ENCODE measurements around the gene C11orf42.

The C11orf42 gene

DNA sequence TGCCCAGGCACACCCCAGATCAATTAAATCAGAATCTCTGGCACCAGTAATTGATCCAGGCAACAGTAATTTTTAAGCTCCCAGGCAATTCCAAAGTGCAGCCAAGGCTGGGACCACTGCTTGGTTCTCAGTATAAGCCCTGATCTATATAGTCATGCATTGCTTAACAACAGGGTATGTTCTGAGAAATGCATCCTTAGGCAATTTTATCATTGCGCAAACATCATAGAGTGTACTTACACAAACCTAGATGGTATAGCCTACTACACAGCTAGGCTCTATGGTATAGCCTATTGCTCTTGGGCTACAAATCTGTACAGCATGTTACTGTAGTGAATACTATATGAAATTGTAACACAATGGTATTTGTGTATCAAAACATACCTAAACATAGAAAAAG, 651 bp upstream of the C11orf42 start:
- no peaks in the 10 kb centered on the region for H3K9me3 ChIP-seq (ENCODE audit: insufficient read depth, low read length, severe bottlenecking)
- no peak overlapping the region for H3K27ac ChIP-seq (ENCODE audit: low read length)
- ATAC-seq (ENCODE audit: insufficient read depth, low read depth), result no peak
- no peak for TF ChIP-seq EZH2 (IDR thresholded peaks at IDR 0.05; ENCODE audit: borderline replicate concordance, low read depth, low read length, severe bottlenecking)
- TF ChIP-seq, protein P1, sequence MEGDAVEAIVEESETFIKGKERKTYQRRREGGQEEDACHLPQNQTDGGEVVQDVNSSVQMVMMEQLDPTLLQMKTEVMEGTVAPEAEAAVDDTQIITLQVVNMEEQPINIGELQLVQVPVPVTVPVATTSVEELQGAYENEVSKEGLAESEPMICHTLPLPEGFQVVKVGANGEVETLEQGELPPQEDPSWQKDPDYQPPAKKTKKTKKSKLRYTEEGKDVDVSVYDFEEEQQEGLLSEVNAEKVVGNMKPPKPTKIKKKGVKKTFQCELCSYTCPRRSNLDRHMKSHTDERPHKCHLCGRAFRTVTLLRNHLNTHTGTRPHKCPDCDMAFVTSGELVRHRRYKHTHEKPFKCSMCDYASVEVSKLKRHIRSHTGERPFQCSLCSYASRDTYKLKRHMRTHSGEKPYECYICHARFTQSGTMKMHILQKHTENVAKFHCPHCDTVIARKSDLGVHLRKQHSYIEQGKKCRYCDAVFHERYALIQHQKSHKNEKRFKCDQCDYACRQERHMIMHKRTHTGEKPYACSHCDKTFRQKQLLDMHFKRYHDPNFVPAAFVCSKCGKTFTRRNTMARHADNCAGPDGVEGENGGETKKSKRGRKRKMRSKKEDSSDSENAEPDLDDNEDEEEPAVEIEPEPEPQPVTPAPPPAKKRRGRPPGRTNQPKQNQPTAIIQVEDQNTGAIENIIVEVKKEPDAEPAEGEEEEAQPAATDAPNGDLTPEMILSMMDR (IDR thresholded peaks at IDR 0.05; ENCODE audit: borderline replicate concordance, extremely low read depth, low read length, poor library complexity, severe bottlenecking), result no peak
- H3K36me3 ChIP-seq (ENCODE audit: insufficient read depth, low read length), result peaks cover 12% of the 10 kb centered on the region; the same call in 1 of the 2 replicates
- H3K79me2 ChIP-seq (ENCODE audit: insufficient read depth, low read length), result no peaks in the 10 kb centered on the region
- H2AFZ ChIP-seq (ENCODE audit: low read depth, low read length), result no peak overlapping the region
- no peak overlapping the region for H3K9ac ChIP-seq (ENCODE audit: low read depth, low read length)
- DNase-seq, result no peak
- no peak overlapping the region for H3K4me3 ChIP-seq (ENCODE audit: low read depth in 1 of 2, low read length in 2 of 2)
- no peaks in the 10 kb centered on the region for H3K4me1 ChIP-seq (ENCODE audit: insufficient read depth, low read length)
- H3K4me2 ChIP-seq (ENCODE audit: insufficient read depth, low read length), result no peak overlapping the region
- no peaks in the 10 kb centered on the region for H3K27me3 ChIP-seq (ENCODE audit: insufficient read depth, low read length, poor library complexity)
- 0 out of 2 replicates have a peak, but pooled peaks cover 3% of the 10 kb centered on the region for H4K20me1 ChIP-seq (ENCODE audit: insufficient read depth, low read length)

DNA sequence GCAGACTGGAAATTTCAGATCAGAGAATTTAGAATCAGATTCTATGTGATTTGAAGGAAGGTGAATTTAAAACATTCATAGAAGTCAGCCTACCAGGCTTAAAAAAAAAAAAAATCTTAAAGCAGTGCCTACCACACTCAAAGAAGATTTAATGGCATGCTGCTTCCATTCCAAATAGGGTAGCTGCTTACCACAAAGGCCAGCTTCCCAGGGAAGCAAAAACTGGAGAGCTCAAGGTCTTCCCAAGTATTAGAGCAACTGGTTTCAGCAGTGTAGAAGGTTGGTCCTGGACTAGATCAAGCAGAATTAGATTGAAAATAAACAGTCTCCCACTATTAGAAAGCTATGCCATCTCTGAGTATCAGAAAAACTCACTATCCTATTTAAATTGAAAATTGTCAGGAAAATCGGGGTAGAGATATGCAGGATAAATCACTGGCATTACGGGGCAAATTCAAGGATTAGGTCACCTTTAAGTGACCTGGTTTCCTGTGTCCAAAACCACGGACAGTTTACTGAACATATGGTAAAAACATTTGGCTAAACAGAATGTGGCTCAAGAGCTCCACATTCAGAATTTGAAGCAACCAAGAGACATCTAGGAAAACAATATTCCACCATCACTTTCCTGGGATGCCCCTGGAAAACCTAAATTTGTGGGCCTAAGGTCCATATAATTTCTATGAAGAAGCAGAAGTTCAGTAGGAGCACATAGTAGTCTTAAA, 1.3 kb downstream of the C11orf42 start:
- no peak for DNase-seq
- no peak for ATAC-seq (ENCODE audit: insufficient read depth, low read depth)

DNA sequence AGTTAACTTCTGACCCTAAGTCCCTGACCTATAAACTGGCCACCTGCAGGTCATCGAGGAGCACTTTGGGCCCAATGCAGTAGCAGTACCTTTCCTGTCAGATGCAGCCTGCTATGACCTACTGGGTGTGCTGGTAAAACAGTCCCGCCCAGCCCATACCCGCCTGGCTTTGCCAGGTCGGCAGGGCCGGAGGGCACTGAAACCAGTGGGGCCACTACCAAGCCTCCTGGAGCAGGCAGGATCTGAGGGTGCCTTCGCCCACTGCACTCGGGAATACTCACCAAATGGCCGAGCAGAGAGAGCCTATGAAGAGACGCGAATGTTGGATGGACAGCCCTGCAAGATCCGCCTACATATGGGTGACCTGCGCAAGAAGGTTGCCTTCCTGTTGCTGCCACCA, 4.4 kb downstream of the C11orf42 start:
- Histone ChIP-seq H3K4me1 (ENCODE audit: insufficient read depth, low read length) (no peaks in the 10 kb centered on the region), H4K20me1 (ENCODE audit: insufficient read depth, low read length) (0 out of 2 replicates have a peak, but pooled peaks cover 3% of the 10 kb centered on the region), H2AFZ (ENCODE audit: low read depth, low read length) (no peak overlapping the region), H3K27ac (ENCODE audit: low read length) (no peak overlapping the region), H3K4me3 (ENCODE audit: low read depth in 1 of 2, low read length in 2 of 2) (no peak overlapping the region), H3K9ac (ENCODE audit: low read depth, low read length) (no peak overlapping the region), H3K27me3 (ENCODE audit: insufficient read depth, low read length, poor library complexity) (no peaks in the 10 kb centered on the region), H3K9me3 (ENCODE audit: insufficient read depth, low read length, severe bottlenecking) (no peaks in the 10 kb centered on the region), H3K36me3 (ENCODE audit: insufficient read depth, low read length) (peaks cover 47% of the 10 kb centered on the region), H3K4me2 (ENCODE audit: insufficient read depth, low read length) (no peak overlapping the region), H3K79me2 (ENCODE audit: insufficient read depth, low read length) (no peaks in the 10 kb centered on the region)
- TF ChIP-seq, protein P1 (IDR thresholded peaks at IDR 0.05; ENCODE audit: borderline replicate concordance, extremely low read depth, low read length, poor library complexity, severe bottlenecking), result no peak
- TF ChIP-seq EZH2 (IDR thresholded peaks at IDR 0.05; ENCODE audit: borderline replicate concordance, low read depth, low read length, severe bottlenecking), result no peak
- ATAC-seq (ENCODE audit: insufficient read depth, low read depth), result no peak
- DNase-seq, result no peak

More for the DNA sequence above, 1.3 kb downstream of the C11orf42 start:
- Histone ChIP-seq H4K20me1 (ENCODE audit: insufficient read depth, low read length) (0 out of 2 replicates have a peak, but pooled peaks cover 3% of the 10 kb centered on the region), H2AFZ (ENCODE audit: low read depth, low read length) (no peak overlapping the region), H3K79me2 (ENCODE audit: insufficient read depth, low read length) (no peaks in the 10 kb centered on the region), H3K9ac (ENCODE audit: low read depth, low read length) (no peak overlapping the region), H3K9me3 (ENCODE audit: insufficient read depth, low read length, severe bottlenecking) (no peaks in the 10 kb centered on the region), H3K36me3 (ENCODE audit: insufficient read depth, low read length) (peaks cover 30% of the 10 kb centered on the region), H3K4me1 (ENCODE audit: insufficient read depth, low read length) (no peaks in the 10 kb centered on the region), H3K27ac (ENCODE audit: low read length) (no peak overlapping the region), H3K4me2 (ENCODE audit: insufficient read depth, low read length) (no peak overlapping the region), H3K27me3 (ENCODE audit: insufficient read depth, low read length, poor library complexity) (no peaks in the 10 kb centered on the region), H3K4me3 (ENCODE audit: low read depth in 1 of 2, low read length in 2 of 2) (no peak overlapping the region)
- TF ChIP-seq, protein P1 (IDR thresholded peaks at IDR 0.05; ENCODE audit: borderline replicate concordance, extremely low read depth, low read length, poor library complexity, severe bottlenecking), result no peak
- TF ChIP-seq EZH2 (IDR thresholded peaks at IDR 0.05; ENCODE audit: borderline replicate concordance, low read depth, low read length, severe bottlenecking), result no peak

All from DND-41 (cell line).